ENCODE results near the gene TYW1. TPM values are rescaled to one million over a fixed set of nuclear protein-coding genes. Genes with fewer than 3 reads are reported as not detected.

The TYW1 gene
- total and polyA plus RNA-seq, 2 of the 4 experiments (the other 2 are of a cell fraction): 10.7 to 23.7 TPM

DNA sequence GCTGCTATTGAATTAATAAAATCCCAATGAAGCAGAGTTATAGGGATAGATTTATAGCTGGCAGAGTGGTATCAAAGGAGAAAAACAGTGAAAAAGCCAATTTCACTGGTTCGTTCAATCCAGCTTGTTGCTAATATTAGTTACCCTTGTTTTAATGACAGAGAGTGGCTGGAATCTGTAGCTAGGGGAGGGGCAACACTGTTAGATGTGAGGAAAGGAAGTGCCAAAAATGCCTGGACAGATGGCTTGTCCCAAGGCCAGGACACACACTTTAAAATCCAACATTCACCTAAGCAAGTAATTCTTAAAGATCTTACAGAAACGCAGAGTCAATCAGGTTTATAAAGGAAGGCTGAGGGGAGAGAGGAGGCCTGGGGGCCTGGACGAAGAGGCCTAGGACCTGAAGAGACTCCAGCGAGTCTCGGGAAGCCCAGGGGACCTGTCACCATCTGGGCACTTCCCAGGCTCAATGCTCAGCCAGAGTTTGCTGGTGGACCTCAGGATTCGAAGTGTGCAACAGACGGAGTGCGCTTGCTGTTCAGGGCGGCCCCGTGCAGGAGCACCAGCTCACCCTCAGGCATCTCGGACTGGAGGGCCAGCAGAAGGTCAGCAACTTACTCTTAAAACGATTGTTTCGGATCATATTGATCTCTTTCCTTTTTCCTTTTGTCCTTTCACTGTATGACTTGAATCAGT is 38.9 kb upstream of the TYW1 start:
- H3K9me3 ChIP-seq (ENCODE audit: control insufficient read depth, insufficient read depth, low read length): no peaks in the 10 kb centered on the region
- no peak overlapping the region for H3K27ac ChIP-seq (ENCODE audit: insufficient read depth, low read length)
- H3K79me1 ChIP-seq (ENCODE audit: low read depth in 1 of 2, low read length in 2 of 2): peaks cover 3 to 34% of the 10 kb centered on the region in 2 experiments; a peak in 3 of 4 replicates
- ATAC-seq (ENCODE audit: low read depth): no peak
- H3K18ac ChIP-seq (ENCODE audit: low read depth, low read length): no peak overlapping the region
- no peak overlapping the region for H4K8ac ChIP-seq (ENCODE audit: low read depth in 2 of 2, low read length in 2 of 2)
- H2AK9ac ChIP-seq (replicated peaks; ENCODE audit: low read depth, low read length, poor library complexity): no peak overlapping the region
- no peak overlapping the region for H4K5ac ChIP-seq (ENCODE audit: low read depth, low read length)
- no peak overlapping the region for H3K4ac ChIP-seq (ENCODE audit: low read depth, low read length)
- H2AK5ac ChIP-seq (ENCODE audit: low read depth, low read length): no peak overlapping the region
- no peak overlapping the region for H2BK20ac ChIP-seq (ENCODE audit: low read depth, low read length)
- no peaks in the 10 kb centered on the region for H3K27me3 ChIP-seq (ENCODE audit: control insufficient read depth, insufficient read depth, low read length)
- no peak overlapping the region for H2BK120ac ChIP-seq (ENCODE audit: low read depth, low read length)
- intact Hi-C loops (cut with micrococcal nuclease): no loop called here
- H3K23ac ChIP-seq (ENCODE audit: low read depth, low read length): no peak overlapping the region
- CTCF ChIA-PET: no interaction called here
- peaks cover 46% of the 10 kb centered on the region for H3K36me3 ChIP-seq (ENCODE audit: control insufficient read depth, insufficient read depth, low read length)
- POLR2A ChIA-PET (ENCODE audit: unreplicated experiment): no interaction called here
- no peak overlapping the region for H3K4me3 ChIP-seq (ENCODE audit: insufficient read depth, low read depth, low read length)
- 97% methylated on average over 6 of the region's 13 CpGs; no CpG with 5 or more reads in 1 of the 2 experiments for WGBS, 2 experiments (ENCODE audit: extremely low coverage in 2 of 2, insufficient read length in 1 of 2)
- H3K9ac ChIP-seq (ENCODE audit: low read depth, low read length): no peak overlapping the region
- in situ Hi-C loops (cut with MboI; ENCODE audit: low sequenced_read_pairs): no loop called here
- peaks cover 5% of the 10 kb centered on the region for H3K9me1 ChIP-seq (ENCODE audit: insufficient read depth, low read length)
- no peak for DNase-seq
- no peaks in the 10 kb centered on the region for H4K20me1 ChIP-seq (ENCODE audit: insufficient read depth, low read length)
- H3K56ac ChIP-seq (ENCODE audit: extremely low read depth, insufficient read depth, low read length): no peak overlapping the region
- H3K4me1 ChIP-seq (ENCODE audit: control insufficient read depth, insufficient read depth, low read length): peaks cover 2% of the 10 kb centered on the region; the same call in 1 of the 2 replicates
- no peak overlapping the region for H4K91ac ChIP-seq (ENCODE audit: insufficient read depth, low read depth, low read length)
- no peak for TF ChIP-seq USF2 (IDR thresholded peaks at IDR 0.05; ENCODE audit: low read depth, low read length)
- no peak for TF ChIP-seq SMC3 (IDR thresholded peaks at IDR 0.05; ENCODE audit: low read depth, low read length)
- no peak for TF ChIP-seq MAZ (IDR thresholded peaks at IDR 0.05; ENCODE audit: borderline replicate concordance, low read depth, low read length)
- no peak for TF ChIP-seq CHD1 (IDR thresholded peaks at IDR 0.05; ENCODE audit: low read depth, low read length)
- BruUV-seq (replicated peaks): no TSS peak
- H3K14ac ChIP-seq (replicated peaks; ENCODE audit: low read depth, low read length): no peak overlapping the region
- dilution Hi-C loops (cut with HindIII; ENCODE audit: low sequenced_read_pairs, unreplicated experiment): no loop called here
- H3K4me2 ChIP-seq (ENCODE audit: low read depth, low read length): no peak overlapping the region
- no peak overlapping the region for H2BK15ac ChIP-seq (ENCODE audit: low read depth, low read length)
- H2AFZ ChIP-seq (replicated peaks; ENCODE audit: low read length, poor library complexity): no peak overlapping the region
- no peak overlapping the region for H2BK5ac ChIP-seq (ENCODE audit: low read depth, low read length, poor library complexity, severe bottlenecking)
